Caco-2 (cell line): ENCODE measurements around the gene MANSC4. TPM values are rescaled to one million over a fixed set of nuclear protein-coding genes. Genes with fewer than 3 reads are reported as not detected.

ENCODE experiments used
- BruUV-seq: library from RNA; stranded (reverse); fragments of 400-500 nt; replicated peaks from 2 replicates; lab custom pipeline; 2021; lab: Mats Ljungman, UMichigan
- CTCF ChIA-PET: fragments of 300-600 bp; sonication (Branson Sonifier 250); formaldehyde crosslinking; loops from one replicate; lab custom pipeline; 2022; ENCODE audit warnings: antibody characterized with exemption; lab: Charles Lee
- POLR2A ChIA-PET: fragments of 300-600 bp; sonication (Branson Sonifier 250); formaldehyde crosslinking; loops from one replicate; lab custom pipeline; 2022; ENCODE audit warnings: antibody characterized with exemption; lab: Charles Lee
- DNase-seq, 2 experiments: peaks; one replicate each; pipeline versions ENCODE4 v3.0.0 to v3.0.0-alpha.2; 2020 to 2022
- H3K27me3 ChIP-seq: replicated peaks from 2 replicates; pipeline ENCODE4 v1.6.0; 2011; ENCODE audit warnings: low read length; ENCODE audit not compliant: control insufficient read depth, insufficient read depth
- H3K36me3 ChIP-seq: 2 replicates; pipeline ENCODE4 v1.5.1; 2011; ENCODE audit warnings: low read length; ENCODE audit not compliant: control insufficient read depth, insufficient read depth
- H3K4me1 ChIP-seq: fragments of 250-450 bp; sonication (Bioruptor Pico); 2 replicates; pipeline ENCODE4 v1.5.1; 2020; ENCODE audit warnings: mild to moderate bottlenecking
- H3K4me3 ChIP-seq: 2 replicates; pipeline ENCODE4 v1.5.1; 2011; ENCODE audit warnings: low read depth, mild to moderate bottlenecking, control low read depth, low read length
- H3K9me3 ChIP-seq: fragments of 250-450 bp; sonication (Bioruptor Pico); 2 replicates; pipeline ENCODE4 v1.5.1; 2020; ENCODE audit warnings: mild to moderate bottlenecking, moderate library complexity
- H3K27ac Mint-ChIP-seq: one replicate; pipeline ENCODE4 v1.8.0; 2022; ENCODE audit warnings: mixed read lengths; ENCODE audit not compliant: unreplicated experiment
- H3K27me3 Mint-ChIP-seq: one replicate; pipeline ENCODE4 v1.8.0; 2022; ENCODE audit warnings: mixed read lengths; ENCODE audit not compliant: insufficient read depth, unreplicated experiment
- H3K36me3 Mint-ChIP-seq: one replicate; pipeline ENCODE4 v1.8.0; 2022; ENCODE audit warnings: mild to moderate bottlenecking, mixed read lengths; ENCODE audit not compliant: insufficient read depth, unreplicated experiment
- H3K4me1 Mint-ChIP-seq: one replicate; pipeline ENCODE4 v1.8.0; 2022; ENCODE audit warnings: low read depth, mixed read lengths; ENCODE audit not compliant: unreplicated experiment
- H3K4me3 Mint-ChIP-seq: one replicate; pipeline ENCODE4 v1.8.0; 2022; ENCODE audit warnings: mild to moderate bottlenecking, moderate library complexity, mixed read lengths; ENCODE audit not compliant: unreplicated experiment
- H3K9me3 Mint-ChIP-seq: one replicate; pipeline ENCODE4 v1.8.0; 2022; ENCODE audit warnings: mixed read lengths; ENCODE audit not compliant: unreplicated experiment
- CTCF ChIP-seq, 2 experiments: fragments of 200-600 bp in 1 of 2; IDR thresholded peaks; 1 replicate in 1 of 2; 2 replicates in 1 of 2; pipeline versions ENCODE4 v1.5.1 to v1.8.0; 2011 to 2022; ENCODE audit warnings: antibody characterized with exemption in 1 of 2, control low read depth in 1 of 2, inconsistent platforms in 1 of 2, low read depth in 1 of 2, low read length in 1 of 2, mild to moderate bottlenecking in 1 of 2, moderate library complexity in 1 of 2; ENCODE audit not compliant: insufficient read depth in 1 of 2, severe bottlenecking in 1 of 2, unreplicated experiment in 1 of 2
- intact Hi-C: fragments of 100-400 bp; cut with micrococcal nuclease; formaldehyde crosslinking; loops from one replicate; pipeline ENCODE4 v1.10.0; 2022; ENCODE audit not compliant: unreplicated experiment
- total RNA-seq: library from RNA; stranded (reverse); gene quantifications from 2 replicates; pipeline ENCODE4 v1.2.3, GENCODE V29; 2022

Gene MANSC4
- total RNA-seq, 1 experiment from 2014 or later, result not detected

DNA sequence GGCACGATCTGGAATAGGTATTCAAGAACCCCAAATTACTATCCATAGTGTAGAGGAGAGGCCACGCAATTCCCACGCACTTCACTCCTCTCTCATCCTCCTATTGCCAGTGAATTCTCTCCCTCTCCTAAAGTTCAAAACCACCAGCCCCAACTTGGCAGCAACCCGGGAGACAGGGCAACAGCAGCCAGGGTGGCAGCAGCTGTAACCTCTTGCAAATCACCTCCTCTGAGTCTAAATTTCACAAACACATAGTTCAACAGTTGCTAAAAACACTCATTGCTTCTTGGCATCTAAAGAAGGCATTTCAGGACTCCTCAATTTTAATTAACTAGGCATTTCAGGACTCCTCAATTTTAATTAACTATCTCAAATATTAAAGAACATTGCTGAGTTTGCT is 37.7 kb upstream of the MANSC4 start:
- Histone ChIP-seq H3K9me3 (no peaks in the 10 kb centered on the region), H3K27me3 (no peaks in the 10 kb centered on the region), H3K4me3 (no peak overlapping the region), H3K4me1 (no peaks in the 10 kb centered on the region; the same call in none of the 2 replicates), H3K36me3 (no peaks in the 10 kb centered on the region)
- TF ChIP-seq CTCF (IDR thresholded peaks at IDR 0.05; ENCODE audit: insufficient read depth in 1 of 2, low read depth in 1 of 2, low read length in 1 of 2, severe bottlenecking in 1 of 2, unreplicated experiment in 1 of 2), result no peak
- CTCF ChIA-PET, result no interaction called here
- Mint-ChIP-seq H3K9me3 (peaks cover 11% of the 10 kb centered on the region), H3K27me3 (no peaks in the 10 kb centered on the region), H3K4me3 (no peak overlapping the region), H3K36me3 (no peaks in the 10 kb centered on the region), H3K27ac (no peak overlapping the region), H3K4me1 (peaks cover 9% of the 10 kb centered on the region)
- intact Hi-C loops, result no loop called here
- BruUV-seq, result no TSS peak
- POLR2A ChIA-PET, result no interaction called here
- DNase-seq, result no peak

DNA sequence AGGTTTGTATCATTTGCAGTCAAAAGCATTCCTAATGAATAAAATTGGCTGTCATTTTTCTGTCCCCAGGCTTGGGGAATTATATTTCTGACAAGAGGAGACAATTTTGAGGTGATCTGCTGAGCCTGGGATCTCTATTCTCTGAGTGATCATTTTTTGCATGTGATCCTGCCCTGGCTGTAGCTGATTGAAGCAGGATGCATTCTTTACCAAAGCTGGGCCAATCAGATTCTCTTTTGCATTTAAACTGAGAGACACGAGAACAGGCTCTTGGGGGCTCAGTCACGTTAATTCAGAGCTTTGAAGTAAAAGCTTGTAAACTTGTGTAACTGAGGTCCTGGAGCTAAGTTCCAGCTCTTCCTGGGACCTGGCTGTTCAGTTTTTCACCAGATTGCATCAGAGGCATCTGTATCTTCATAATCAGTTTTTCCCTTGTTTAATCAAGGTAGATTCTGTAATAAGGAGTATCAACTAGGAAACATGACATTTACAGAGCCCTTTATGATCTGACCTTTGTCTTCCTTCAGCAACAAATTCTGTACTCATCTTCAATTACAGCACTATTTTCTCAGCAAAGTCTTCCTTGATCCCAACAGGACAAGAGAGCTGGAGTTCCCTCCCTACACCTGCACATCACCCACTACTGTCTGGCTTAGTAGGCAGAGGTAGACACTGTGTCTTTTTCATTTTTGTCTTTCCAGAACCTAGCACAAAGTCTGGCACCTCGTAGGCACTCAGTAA is 35.0 kb upstream of the MANSC4 start:
- intact Hi-C loops, result no loop called here
- TF ChIP-seq CTCF (IDR thresholded peaks at IDR 0.05; ENCODE audit: insufficient read depth in 1 of 2, low read depth in 1 of 2, low read length in 1 of 2, severe bottlenecking in 1 of 2, unreplicated experiment in 1 of 2), result no peak
- BruUV-seq, result no TSS peak
- DNase-seq, result peak in 1 of 2 experiments; percentile 23
- H3K9me3 Mint-ChIP-seq, result peaks cover 11% of the 10 kb centered on the region
- Histone ChIP-seq H3K9me3 (no peaks in the 10 kb centered on the region), H3K36me3 (no peaks in the 10 kb centered on the region), H3K27me3 (no peaks in the 10 kb centered on the region), H3K4me1 (no peaks in the 10 kb centered on the region; the same call in 1 of the 2 replicates), H3K4me3 (no peak overlapping the region)
- no peaks in the 10 kb centered on the region for H3K36me3 Mint-ChIP-seq
- ChIA-PET CTCF (no interaction called here), POLR2A (interaction anchor here (0.5 kb wide), 1 partner anchor 291 kb away, joined by 7 read pairs; the partner anchor contains the start of gene PPFIBP1)
- no peaks in the 10 kb centered on the region for H3K27me3 Mint-ChIP-seq
- H3K4me3 Mint-ChIP-seq, result no peak overlapping the region
- peak overlapping the region; percentile 43 for H3K27ac Mint-ChIP-seq
- peaks cover 9% of the 10 kb centered on the region for H3K4me1 Mint-ChIP-seq

- Mint-ChIP-seq H3K4me1 (peaks cover 9% of the 10 kb centered on the region), H3K27me3 (no peaks in the 10 kb centered on the region), H3K27ac (no peak overlapping the region), H3K9me3 (peaks cover 11% of the 10 kb centered on the region), H3K4me3 (no peak overlapping the region), H3K36me3 (no peaks in the 10 kb centered on the region)
- Histone ChIP-seq H3K4me3 (no peak overlapping the region), H3K4me1 (no peaks in the 10 kb centered on the region; the same call in 1 of the 2 replicates), H3K36me3 (no peaks in the 10 kb centered on the region), H3K9me3 (no peaks in the 10 kb centered on the region), H3K27me3 (no peaks in the 10 kb centered on the region)
- intact Hi-C loops, result no loop called here
- ChIA-PET CTCF (no interaction called here), POLR2A (no interaction called here)
- no peak for DNase-seq
- TF ChIP-seq CTCF (IDR thresholded peaks at IDR 0.05; ENCODE audit: insufficient read depth in 1 of 2, low read depth in 1 of 2, low read length in 1 of 2, severe bottlenecking in 1 of 2, unreplicated experiment in 1 of 2), result no peak
- BruUV-seq, result no TSS peak
Measured at GRCh38 chr12:27814411-27814810, 34.4 kb upstream of the MANSC4 start.
